Keratinocyte (primary cell): ENCODE results near the gene PRDX2.

ENCODE experiments used
- CTCF ChIP-seq, 3 experiments: IDR thresholded peaks in 1 of 3; conservative IDR thresholded peaks in 1 of 3; optimal IDR thresholded peaks in 1 of 3; 2 replicates in 2 of 3; 3 replicates in 1 of 3; pipeline versions ENCODE3 to v1.5.1; 2011; ENCODE audit warnings: low read length in 3 of 3, mild to moderate bottlenecking in 3 of 3, moderate library complexity in 2 of 3, control low read depth in 1 of 3, inconsistent platforms in 1 of 3; ENCODE audit not compliant: insufficient read depth in 2 of 3; ENCODE audit errors: extremely low read depth in 1 of 3
- EZH2 ChIP-seq: IDR thresholded peaks from one replicate; pipeline ENCODE4 v1.6.1; 2012; ENCODE audit warnings: inconsistent platforms, mild to moderate bottlenecking, low read length, moderate library complexity

DNA sequence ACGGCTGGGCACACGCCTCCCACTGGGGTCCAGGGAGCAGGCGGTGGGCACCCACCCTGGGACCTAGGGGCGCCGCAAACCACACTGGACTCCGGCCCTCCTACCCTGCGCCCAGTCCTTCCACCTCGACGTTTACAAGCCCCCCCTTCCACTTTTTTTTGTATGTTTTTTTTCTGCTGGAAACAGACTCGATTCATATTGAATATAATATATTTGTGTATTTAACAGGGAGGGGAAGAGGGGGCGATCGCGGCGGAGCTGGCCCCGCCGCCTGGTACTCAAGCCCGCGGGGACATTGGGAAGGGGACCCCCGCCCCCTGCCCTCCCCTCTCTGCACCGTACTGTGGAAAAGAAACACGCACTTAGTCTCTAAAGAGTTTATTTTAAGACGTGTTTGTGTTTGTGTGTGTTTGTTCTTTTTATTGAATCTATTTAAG, 8.7 kb downstream of the PRDX2 start:
- TF ChIP-seq CTCF (optimal IDR thresholded peaks at IDR 0.05 in 1 of 3, IDR thresholded peaks at IDR 0.05 in 1 of 3, conservative IDR thresholded peaks at IDR 0.05 in 1 of 3; ENCODE audit: extremely low read depth in 1 of 3, insufficient read depth in 2 of 3, low read length in 3 of 3), result no peak
- no peak for TF ChIP-seq EZH2
